SKM-1 (cell line): ENCODE measurements around the gene SNRNP25.
"Not testable (repeated sequence)": the region's sequence is repeated elsewhere in the genome, so short reads cannot be mapped to it uniquely, and the experiment has no call there.

Source experiments
- DNase-seq: peaks from one replicate; lab custom pipeline; 2025; ENCODE audit not compliant: unreplicated experiment; lab: John Stamatoyannopoulos, UW

SNRNP25 gene

GRCh38 chr16:41439-42068 is 12.1 kb upstream of the SNRNP25 start:
- no peak for DNase-seq

GRCh38 chr16:42069-42457 is 11.6 kb upstream of the SNRNP25 start:
- DNase-seq, result no peak

GRCh38 chr16:42691-43090 is 10.9 kb upstream of the SNRNP25 start:
- no peak for DNase-seq

GRCh38 chr16:43294-43693 is 10.3 kb upstream of the SNRNP25 start:
- DNase-seq, result no peak

- DNase-seq, result no peak
Measured at GRCh38 chr16:44655-45054, 9.0 kb upstream of the SNRNP25 start.

- DNase-seq, result no peak
Measured at GRCh38 chr16:45454-45853, 8.2 kb upstream of the SNRNP25 start.

GRCh38 chr16:46510-46909 is 7.1 kb upstream of the SNRNP25 start:
- DNase-seq, result not testable (repeated sequence)

GRCh38 chr16:47234-47633 is 6.4 kb upstream of the SNRNP25 start:
- DNase-seq, result no peak

- DNase-seq, result no peak
Measured at GRCh38 chr16:50769-51591, 2.6 kb upstream of the SNRNP25 start.

- DNase-seq, result no peak
Measured at GRCh38 chr16:54237-54581, 581 bp downstream of the SNRNP25 start.

GRCh38 chr16:55571-56136 is 2.0 kb downstream of the SNRNP25 start:
- no peak for DNase-seq

- no peak for DNase-seq
Measured at GRCh38 chr16:56231-56927, 2.8 kb downstream of the SNRNP25 start.

- DNase-seq, result no peak
Measured at GRCh38 chr16:57711-58110, 4.1 kb downstream of the SNRNP25 start.

GRCh38 chr16:58491-59439 is 5.1 kb downstream of the SNRNP25 start:
- DNase-seq, result no peak

GRCh38 chr16:59440-60059 is 5.9 kb downstream of the SNRNP25 start:
- DNase-seq, result no peak

GRCh38 chr16:60166-60565 is 6.5 kb downstream of the SNRNP25 start:
- DNase-seq, result no peak

GRCh38 chr16:60929-61878 is 7.6 kb downstream of the SNRNP25 start:
- no peak for DNase-seq

- DNase-seq, result no peak
Measured at GRCh38 chr16:61879-62281, 8.3 kb downstream of the SNRNP25 start.

- no peak for DNase-seq
Measured at GRCh38 chr16:62283-62967, 8.8 kb downstream of the SNRNP25 start.
